WTC11 (cell line): ENCODE results near the gene MED26.

Experiments
- GTF2I ChIP-seq: fragments of 250-450 bp; sonication (Bioruptor Pico); conservative IDR thresholded peaks from 2 replicates; pipeline ENCODE4 v1.4.0; 2021; ENCODE audit warnings: mild to moderate bottlenecking
- NFE2L1 ChIP-seq: sonication (generic); formaldehyde crosslinking; IDR thresholded peaks from 2 replicates; pipeline ENCODE4 v1.8.1; 2023; ENCODE audit warnings: missing genetic modification reagents
- TF ChIP-seq, protein P1 (sequence below): fragments of 200-600 bp; IDR thresholded peaks from 2 replicates; pipeline ENCODE4 v1.8.0; 2022; ENCODE audit warnings: antibody characterized with exemption
- TF ChIP-seq, protein P2 (sequence below): sonication (generic); formaldehyde crosslinking; IDR thresholded peaks from 2 replicates; pipeline ENCODE4 v1.8.0; 2022; ENCODE audit warnings: mild to moderate bottlenecking, missing genetic modification reagents
- TF ChIP-seq, protein P3 (sequence below): sonication (generic); formaldehyde crosslinking; IDR thresholded peaks from 2 replicates; pipeline ENCODE4 v1.8.0; 2022; ENCODE audit warnings: mild to moderate bottlenecking, missing genetic modification reagents
- TF ChIP-seq, protein P4 (sequence below): fragments of 250-450 bp; sonication (Bioruptor Pico); IDR thresholded peaks from 2 replicates; pipeline ENCODE4 v1.9.0; 2021; ENCODE audit warnings: moderate library complexity, mild to moderate bottlenecking, inconsistent platforms, borderline replicate concordance

DNA sequence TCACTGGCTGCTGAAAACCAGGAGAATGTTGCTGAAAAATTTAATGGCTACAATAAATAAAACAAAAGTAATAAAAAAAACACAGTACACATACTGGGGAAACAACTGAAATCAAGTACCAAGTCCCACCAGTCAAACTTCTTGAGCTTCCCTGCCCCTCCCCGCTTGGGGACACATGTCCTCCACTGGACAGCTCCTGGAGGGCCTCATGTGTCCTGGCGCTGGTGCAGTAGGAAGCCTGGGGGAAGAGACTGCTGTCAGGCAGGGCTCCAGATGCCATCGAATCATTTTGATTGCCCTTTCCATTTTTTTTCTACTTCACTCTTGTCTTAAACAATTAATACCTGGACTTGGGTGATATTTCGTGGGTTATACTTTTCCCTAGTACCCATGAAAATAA is 29.2 kb downstream of the MED26 start:
- TF ChIP-seq, protein P1, sequence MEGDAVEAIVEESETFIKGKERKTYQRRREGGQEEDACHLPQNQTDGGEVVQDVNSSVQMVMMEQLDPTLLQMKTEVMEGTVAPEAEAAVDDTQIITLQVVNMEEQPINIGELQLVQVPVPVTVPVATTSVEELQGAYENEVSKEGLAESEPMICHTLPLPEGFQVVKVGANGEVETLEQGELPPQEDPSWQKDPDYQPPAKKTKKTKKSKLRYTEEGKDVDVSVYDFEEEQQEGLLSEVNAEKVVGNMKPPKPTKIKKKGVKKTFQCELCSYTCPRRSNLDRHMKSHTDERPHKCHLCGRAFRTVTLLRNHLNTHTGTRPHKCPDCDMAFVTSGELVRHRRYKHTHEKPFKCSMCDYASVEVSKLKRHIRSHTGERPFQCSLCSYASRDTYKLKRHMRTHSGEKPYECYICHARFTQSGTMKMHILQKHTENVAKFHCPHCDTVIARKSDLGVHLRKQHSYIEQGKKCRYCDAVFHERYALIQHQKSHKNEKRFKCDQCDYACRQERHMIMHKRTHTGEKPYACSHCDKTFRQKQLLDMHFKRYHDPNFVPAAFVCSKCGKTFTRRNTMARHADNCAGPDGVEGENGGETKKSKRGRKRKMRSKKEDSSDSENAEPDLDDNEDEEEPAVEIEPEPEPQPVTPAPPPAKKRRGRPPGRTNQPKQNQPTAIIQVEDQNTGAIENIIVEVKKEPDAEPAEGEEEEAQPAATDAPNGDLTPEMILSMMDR: no peak
- TF ChIP-seq, protein P2, sequence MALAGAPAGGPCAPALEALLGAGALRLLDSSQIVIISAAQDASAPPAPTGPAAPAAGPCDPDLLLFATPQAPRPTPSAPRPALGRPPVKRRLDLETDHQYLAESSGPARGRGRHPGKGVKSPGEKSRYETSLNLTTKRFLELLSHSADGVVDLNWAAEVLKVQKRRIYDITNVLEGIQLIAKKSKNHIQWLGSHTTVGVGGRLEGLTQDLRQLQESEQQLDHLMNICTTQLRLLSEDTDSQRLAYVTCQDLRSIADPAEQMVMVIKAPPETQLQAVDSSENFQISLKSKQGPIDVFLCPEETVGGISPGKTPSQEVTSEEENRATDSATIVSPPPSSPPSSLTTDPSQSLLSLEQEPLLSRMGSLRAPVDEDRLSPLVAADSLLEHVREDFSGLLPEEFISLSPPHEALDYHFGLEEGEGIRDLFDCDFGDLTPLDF (CRISPR knock-in tag): no peak
- TF ChIP-seq NFE2L1 (CRISPR knock-in tag): no peak
- TF ChIP-seq, protein P3, sequence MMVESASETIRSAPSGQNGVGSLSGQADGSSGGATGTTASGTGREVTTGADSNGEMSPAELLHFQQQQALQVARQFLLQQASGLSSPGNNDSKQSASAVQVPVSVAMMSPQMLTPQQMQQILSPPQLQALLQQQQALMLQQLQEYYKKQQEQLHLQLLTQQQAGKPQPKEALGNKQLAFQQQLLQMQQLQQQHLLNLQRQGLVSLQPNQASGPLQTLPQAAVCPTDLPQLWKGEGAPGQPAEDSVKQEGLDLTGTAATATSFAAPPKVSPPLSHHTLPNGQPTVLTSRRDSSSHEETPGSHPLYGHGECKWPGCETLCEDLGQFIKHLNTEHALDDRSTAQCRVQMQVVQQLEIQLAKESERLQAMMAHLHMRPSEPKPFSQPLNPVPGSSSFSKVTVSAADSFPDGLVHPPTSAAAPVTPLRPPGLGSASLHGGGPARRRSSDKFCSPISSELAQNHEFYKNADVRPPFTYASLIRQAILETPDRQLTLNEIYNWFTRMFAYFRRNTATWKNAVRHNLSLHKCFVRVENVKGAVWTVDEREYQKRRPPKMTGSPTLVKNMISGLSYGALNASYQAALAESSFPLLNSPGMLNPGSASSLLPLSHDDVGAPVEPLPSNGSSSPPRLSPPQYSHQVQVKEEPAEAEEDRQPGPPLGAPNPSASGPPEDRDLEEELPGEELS (CRISPR knock-in tag): no peak
- TF ChIP-seq, protein P4, sequence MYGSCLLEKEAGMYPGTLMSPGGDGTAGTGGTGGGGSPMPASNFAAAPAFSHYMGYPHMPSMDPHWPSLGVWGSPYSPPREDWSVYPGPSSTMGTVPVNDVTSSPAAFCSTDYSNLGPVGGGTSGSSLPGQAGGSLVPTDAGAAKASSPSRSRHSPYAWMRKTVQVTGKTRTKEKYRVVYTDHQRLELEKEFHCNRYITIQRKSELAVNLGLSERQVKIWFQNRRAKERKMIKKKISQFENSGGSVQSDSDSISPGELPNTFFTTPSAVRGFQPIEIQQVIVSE: no peak
- TF ChIP-seq GTF2I (CRISPR knock-in tag): no peak
